ENCODE data around the gene POLR2L.

POLR2L gene

DNA sequence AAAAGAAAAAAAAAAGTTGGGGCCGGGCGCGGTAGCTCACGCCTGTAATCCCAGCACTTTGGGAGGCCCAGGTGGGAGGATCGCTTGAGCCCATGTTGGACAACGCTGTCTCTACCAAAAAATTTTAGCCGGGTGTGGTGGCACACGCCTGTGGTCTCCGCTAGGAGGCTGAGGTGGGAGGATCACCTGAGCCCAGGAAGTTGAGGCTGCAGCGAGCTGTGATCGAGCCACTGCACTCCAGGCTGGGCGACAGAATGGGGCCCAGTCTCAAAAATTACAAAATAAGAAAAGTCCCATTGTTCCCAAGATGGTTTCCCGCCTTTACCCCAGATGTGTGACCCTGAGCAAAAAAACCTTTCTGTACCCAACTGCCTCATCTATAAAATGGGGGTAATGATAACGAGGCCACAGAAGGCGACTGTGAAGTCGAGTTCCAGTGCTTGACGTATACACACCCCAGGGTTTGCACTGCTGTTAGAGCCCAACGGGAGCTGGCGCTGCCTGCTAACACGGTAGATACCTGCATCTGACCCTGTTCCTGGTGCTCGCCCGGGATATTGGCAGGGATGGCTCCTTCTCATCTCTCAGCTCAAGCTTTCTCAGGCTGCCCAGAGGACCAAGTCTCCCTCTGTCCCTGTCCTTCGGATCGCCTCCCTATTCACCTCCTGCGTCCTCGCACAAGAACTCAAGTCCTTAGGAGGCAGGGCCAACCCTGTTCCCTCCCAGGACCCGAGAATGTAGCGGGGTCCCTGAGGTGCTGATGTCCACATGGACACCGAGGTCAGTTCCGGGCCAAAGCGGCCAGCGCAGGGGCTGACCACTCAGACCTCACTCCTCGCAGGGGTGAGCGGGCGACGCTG, 33.7 kb downstream of the POLR2L start:
- peak; percentile 78 for DNase-seq

DNA sequence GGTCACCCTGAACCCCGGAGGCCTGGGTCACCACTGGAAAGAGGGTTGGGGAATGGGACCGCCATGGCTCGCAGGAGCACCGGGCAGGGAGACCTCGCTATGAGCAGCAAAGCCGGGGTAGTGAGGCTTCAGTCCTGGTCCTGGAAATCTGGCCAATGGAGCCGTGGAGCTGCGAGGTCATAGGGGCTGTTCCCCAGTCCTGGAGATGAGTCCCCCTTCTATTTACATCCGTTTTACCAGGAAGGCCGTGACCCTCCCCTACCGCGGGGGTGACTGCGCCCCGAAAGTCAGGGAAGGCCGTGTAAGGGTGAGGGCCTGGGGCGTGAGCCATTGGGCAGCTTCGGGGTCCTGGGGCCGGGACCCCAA, 37.7 kb downstream of the POLR2L start:
- DNase-seq, result no peak

DNA sequence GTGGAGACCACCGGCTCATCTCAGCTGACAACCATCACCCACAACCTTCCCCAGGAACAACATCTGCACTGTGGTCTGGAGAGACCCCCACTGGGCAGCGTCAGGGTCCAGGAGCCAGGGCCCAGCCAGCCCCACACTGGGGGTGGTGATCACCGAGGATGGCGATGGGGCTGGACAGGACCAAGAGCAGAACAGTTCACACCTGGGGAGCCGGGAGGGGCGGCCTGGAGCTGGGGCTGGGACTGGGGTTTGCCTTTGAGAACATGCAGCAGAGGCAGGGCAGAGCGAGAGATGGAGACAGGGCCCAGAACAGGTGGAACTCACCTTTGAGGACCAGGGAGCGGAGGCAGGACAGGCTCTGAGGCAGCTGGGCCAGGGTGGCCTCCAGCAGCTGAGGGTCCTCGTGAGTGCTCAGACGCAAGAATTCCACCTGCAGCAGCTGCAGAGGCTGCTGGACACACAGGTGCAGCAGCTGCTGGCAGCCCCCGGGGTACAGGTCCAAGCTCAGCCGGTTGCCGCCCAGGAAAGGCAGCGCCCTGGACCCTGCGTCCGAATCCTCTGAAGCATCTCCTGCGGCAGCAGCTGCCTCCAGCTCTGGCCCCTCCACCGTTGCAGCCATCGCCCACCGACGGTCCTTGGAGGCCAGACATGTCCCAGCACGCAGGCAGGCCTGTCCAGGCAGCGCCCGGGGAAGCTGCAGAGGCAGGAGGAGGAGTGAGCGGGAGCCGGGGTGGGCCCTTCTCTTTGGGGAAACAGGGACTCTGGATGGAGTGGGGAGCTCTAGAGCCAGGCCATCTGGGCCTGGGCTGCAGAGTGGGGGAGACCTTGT, 38.3 kb downstream of the POLR2L start:
- DNase-seq, result no peak

DNA sequence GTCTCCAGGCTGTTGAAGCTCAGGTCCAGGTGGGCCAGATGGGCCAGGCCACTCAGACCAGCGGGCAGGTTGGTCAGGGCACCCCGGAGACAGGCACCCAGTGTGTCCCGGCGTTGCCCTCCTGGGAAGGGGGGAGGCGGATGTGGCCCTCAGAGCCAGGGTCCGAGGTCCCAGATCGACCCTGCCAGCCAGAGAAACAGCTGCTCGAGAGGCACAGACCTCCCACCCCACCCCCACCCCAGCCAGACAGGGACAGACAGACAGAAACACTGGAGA, 38.9 kb downstream of the POLR2L start:
- DNase-seq, result no peak

DNA sequence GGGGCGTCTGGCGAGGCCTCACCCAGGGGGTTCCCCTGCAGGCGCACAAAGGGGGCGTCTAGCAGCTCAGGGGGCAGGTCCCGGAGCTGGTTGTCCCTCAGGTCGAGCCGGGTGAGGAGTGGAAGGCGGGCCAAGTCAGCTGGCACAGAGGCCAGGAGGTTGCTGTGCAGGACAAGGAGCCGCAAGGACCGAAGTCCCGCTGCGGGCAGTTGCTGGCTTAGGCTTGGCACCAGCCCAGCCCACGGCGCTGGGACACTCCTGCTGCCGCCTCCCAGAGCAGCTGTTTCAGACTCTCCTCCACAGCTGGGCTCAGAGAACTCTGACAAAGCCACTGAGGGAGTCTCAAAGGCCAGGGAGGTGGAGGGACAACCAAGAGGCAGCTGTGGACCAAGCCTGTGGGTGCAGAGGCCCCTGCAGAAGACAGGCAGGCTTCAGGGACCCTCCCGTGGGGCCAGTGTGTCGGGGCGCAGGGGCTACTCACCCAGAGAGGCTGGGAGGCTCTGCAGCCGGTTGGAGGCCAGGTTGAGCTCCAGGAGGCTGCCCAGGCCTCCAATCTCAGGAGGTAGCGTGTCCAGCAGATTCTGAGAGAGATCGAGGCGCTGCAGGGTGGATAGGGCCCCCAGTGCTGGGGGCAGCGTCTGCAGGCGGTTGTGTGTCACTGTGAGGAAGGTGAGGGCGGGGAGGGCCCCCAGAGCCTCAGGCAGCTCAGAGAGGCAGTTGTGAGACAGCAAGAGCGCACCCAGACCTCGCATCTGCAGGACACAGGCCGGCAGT, 39.4 kb downstream of the POLR2L start:
- DNase-seq, result no peak

DNA sequence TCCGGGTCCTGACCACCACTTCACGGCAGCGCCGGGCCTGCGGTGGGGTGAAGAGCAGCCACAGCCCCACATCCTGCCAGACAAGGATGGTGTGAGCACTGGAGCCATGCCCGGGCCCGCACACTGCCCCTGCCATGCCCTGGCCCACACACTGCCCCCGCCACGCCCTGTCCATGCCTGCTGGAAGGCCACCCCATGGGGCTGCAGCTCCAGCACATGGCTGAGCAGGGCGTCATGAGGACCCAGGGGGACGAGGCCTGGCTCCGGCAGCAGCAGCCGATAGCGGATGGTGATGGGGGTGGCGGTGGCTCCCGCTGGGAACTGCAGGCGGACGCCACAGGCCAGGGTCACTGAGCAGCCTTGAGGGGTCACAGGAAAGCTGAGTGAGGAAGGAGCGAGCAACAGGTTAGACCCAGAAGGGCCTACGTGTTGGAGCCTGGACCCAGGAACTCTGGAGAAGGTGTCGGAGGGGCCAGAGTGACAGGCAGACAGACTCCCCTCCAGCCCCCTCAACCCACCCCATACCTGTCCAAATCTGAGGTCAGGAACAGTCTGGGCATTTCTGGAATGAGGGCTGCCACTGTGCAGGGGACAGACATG, 40.2 kb downstream of the POLR2L start:
- no peak for DNase-seq

DNA sequence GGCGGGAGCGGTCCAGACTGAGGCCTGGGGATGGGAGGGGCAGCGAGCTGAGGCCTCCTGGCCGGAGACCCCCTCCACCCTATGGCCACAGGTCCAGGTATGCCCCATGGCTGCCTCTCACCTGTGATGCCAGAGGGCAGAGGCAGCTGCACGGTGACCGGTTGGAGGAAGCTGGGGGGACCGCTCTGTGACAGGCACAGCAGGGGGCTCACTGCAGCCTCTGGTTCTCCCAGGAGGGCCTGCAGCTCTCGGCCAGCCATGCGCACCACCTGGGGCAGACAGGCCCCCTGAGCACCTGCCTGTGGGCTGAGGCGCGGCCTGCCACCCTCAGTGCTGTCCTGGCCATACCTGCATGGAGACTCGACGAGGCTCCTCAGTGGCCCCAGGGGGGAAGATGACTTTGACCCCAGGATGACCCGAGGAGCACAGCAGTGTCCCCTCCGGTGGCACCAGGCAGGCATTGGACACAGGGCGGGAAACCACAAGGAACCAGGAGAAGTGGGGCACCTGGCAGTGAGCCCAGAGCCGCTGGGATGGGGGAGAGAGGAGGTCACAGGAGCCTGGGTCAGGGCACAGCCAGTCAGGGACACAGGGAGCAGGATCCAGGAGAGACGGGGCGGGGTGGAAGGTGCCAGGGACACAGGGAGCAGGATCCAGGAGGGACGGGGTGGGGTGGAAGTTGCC, 41.1 kb downstream of the POLR2L start:
- DNase-seq, result no peak

DNA sequence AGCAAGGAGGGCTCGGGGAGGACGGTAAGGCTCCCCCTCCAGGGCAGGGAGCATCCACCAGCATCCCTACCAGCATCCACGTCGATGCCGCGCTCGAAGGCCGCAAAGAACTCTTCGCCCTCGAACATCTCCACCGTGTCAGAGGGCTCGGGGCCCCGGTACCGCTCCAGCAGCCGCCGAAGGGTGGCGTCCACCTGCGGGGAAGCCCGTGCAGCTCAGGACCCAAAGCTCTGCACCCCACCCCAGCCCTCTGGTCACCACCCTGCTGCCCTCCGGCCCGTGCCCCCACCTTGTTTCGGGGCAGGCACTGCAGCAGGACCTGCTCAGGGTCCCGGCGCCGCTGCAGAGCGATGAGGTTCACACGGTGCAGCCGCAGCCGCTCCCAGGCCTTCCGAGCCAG, 41.9 kb downstream of the POLR2L start:
- DNase-seq, result no peak

DNA sequence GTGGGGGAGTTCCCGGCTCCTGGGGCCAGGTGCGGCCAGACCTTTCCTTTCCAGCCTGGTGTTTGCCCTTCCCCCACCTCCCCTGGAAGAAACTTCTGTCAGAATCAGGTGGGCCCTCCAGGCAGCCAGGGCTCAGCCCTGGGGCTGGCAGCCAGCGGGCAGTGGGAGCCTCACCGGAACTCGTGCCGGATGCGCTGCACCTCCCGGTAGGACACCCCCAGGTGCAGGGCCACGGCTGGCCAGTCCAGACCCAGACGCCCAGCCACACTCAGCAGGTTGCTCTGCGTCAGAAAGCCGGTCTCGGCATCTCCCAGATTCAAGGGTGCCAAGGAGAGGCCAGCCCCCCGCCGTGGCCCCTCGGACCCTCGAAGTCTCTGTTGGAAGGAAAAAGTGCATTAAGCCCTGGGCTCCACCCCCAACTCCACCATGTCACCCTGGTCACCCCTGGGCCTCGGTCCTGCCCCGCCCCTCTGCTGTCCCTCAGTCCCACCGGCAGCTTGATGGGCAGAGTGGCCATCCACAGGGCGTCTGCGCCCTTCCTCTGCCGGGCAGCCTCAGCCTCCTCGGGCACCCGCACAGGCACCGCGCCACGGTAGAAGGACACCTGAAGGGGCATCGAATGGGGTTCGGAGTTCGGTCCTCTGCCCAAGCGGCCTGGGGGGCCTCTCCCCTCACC, 42.5 kb downstream of the POLR2L start:
- no peak for DNase-seq

DNA sequence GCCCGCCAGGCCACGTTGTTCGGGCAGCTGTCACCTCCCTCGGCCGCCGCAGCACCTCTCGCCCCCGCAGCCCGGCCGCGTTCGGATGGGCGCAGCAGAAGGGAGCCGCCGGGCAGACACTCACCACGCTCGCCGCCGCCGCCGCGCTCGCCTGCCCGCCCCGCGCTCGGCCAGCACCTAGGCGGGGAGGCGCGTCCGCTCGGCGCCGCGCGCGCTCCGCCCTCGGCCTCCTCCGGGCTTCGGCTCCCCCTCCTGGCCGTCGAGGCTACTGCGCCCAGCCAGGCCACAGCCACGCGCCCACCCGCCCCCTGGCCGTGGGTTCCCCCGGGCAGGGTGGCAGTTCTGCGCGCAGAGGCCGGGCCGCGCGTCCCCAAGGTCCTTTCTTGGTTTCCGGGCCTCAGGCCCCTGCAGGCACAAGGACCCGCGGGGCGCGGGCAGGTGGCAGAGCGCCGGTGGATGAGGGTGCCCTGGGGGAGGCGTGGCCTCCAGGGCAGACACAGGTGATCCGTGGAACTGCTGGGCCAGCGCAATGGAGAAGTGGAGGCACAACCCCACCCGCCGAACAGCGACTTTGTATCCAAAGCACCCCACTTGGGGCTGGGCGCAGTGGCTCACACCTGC, 44.1 kb downstream of the POLR2L start, which contains the start of gene SLC25A22:
Gene SLC25A22 (minus strand): TSS at position 189 of the 621 bp plus-strand sequence. CDS start 3,275 bp downstream, outside the sequence.
- peak; percentile 84 for DNase-seq

DNA sequence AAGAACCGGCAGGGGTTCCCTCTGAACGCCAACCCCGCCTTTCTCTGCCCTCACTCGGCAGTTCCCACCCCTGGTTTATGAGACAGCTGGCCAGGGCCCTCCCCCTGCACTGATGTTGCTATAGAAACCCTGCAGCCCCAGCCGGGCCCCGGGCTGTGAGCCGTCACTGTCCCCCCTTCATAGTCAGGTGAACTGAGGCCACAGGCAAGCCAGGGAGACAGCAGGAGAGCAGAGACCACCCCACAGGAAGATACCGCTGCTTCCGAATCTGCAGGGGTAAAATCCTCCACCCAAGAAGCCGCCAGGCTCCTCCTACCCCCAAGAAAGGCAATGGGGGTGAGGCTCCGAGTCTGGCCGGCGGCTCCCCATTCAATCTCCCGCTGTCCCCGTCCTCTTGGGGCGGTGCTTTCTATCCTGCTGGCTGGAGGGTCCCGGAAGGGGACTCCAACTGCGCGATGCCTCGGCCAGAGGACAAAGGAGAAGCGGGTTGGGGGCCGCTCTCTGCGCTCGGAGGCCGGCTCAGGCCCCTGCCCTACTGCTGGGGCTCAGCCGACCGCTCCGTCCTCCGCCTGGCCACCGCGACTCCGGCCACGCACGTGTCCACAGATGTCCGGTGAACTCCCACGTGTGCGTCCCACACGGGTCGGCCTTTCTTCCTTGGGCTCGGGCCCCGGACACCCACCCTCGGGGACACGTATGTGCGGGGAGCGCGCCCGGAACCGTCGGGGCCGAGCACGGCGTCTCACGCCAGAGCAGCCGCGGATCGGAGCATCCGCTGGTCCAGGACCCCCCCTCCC, 44.8 kb downstream of the POLR2L start:
- peak; percentile 76 for DNase-seq

DNA sequence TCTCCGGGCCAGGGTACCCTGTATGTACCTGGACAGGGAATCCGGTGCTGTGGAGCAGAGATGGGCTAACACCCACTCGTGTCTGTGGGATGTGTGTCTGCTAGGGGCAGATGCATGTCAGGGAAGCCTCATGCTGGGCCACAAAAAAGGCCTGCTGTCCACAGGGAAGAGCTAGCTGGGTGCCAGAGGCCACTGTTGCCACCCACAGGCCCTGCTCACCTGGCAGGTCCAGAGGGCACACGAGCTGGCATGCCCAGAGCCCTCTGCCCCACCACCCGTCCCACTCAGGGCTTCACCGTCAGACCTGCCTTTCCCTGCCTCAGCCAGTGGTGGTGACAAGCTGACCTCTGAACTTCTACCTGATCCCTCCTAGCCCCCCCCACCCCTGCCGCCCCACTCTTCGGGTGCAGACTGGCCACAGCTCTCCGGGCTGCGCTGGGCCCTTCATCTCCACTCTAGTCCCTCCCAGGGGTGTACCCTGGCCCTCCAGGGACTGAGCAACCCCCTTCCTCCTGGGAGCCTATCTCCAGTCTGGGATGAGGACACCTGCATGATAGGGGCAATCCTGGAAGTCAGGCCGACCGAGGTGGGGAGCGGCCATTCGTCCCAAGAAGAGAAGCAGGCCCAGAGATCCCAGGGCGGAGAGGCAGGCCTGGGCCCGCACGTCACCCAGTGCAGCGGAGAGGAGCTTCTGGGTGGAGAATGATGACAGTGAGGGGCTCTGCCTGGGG, 45.6 kb downstream of the POLR2L start:
- DNase-seq, result no peak

DNA sequence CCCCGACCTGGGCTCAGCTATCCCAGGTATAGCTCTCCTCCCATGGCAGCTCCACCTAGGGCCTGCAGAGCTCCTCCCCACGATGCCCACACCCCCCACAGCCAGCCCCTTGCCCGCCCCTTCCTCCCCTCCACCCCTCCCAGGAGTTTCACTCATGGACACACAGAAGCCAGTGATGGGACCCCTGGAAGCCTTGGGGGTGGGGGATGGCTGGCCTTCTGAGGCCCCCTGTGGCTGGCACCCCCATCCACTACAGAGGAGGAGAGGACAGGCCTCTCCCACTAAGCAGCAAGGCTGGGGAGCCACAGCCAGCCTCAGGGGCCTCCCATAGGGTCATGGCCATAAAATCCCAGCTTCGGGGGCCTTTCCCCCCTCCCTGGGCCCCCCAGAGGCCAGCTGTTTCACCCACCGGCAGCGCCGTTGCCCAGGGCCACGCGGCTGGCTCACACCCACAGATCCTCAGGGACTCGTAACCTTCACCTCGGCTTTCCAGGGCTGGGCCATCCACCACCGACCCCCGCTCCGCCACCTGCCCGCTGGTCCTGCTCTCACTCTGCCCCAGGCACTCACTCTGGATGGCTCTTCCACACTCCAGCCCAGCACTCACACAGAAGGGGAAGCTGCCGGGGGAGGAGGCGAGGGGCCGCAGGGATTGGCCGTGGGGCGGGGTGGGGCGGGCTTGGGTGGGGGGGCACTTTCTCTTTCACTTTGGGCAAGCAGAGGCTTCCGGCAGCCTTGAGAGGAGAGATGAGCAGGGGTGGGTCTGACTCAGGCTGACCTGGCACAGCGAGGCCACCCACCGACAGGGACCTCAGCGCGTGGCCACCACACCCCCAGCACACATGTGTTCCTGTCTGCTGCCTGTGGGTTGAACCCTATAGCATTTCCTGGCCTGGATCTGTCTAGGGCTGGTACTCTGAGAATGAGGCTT, 46.4 kb downstream of the POLR2L start:
- peak; percentile 88 for DNase-seq

DNA sequence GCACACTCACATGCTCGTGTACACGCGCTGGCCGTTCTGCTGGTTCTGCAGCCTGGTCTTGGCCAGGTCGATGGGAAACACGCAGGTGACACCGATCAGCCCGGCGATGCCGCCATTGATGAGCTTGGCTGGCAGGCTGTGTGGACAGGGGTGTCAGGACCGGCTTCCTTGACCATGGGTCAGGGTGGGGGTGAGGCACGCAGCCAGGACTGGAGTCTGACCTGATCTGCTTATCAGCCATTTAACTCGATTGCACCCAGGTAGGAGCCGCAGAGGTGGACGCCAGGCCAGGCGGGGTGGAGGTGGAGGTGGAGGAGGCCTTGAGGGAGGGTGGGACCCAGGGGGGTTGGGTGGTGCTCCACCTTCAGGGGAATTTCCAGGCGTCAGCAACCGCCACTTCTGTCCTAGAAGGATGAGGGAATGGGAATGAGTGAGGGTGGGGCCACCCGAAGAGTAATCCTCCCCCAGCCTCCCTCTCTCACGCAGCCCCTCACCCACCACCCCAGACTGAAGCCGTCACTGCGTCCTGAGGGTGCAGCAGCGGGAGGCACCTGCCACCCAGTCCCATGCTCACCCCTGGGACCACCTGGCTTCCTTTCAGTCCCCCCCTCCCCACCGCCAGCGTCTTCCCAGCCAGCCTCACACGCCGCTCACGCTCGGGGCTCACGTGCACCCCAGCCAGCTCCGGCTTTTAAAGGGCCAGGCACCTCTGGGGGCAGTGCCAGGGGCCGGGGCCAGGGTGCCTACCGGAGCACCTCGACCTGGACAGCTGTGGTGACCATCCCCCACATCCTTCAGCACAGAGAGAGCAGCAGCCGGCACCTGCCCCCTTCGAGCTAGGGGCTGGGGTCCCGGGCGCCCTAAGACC, 47.3 kb downstream of the POLR2L start:
- no peak for DNase-seq

DNA sequence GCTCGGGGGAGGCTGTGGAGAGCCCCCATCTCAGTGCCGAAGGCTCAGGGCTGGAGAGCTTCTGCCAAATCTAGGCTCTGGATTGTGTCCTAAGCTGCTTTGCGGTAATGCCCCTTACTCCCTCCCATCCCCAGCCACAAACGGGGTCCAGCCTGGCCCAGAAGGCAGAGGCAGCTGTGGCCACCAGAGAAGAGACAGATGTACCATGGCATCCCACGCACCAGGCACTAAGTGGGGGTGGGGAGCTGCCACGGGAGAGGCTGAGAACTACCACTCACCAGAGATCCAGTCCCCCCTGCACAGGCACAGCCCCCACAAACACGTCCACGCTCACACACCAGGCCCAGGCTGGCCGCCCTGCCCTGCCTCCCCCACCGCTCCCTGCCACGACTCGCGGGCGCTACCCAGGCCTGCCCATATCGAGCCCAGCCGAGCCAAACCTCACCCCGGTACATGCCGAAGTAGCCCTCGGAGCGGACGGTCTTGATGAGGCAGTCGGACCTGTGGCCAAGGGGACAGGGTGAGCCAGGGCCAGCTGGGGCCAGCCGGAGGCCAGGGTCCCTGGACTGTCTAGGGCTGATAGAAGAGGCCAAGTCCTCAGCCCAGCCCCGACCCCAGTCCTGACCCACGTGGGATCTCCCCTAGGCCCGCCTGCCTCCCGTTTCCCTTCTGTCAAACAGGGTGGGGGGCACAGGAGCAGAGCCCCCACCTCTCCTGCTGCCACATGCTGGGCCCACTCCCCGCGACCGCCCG, 48.1 kb downstream of the POLR2L start:
- DNase-seq, result no peak

DNA sequence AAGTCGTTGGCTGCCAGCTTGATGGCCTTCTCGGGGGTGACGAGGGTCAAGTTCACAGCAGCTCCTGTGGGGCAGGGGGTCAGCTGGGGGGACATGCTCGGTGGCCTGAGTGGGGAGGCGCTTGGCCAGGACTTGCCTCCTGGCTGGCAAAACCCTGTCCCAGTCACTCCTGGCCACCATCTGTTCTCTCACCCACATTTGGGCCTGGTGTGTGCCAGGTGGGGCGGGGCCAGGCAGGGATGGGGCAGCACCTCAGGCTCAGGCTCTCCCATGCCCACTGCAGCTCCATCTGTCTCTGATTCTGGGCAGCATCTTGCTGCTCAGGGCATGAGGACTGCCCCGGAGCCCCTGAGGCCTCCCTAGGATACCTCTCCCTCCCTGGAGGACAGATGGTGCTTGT, 48.8 kb downstream of the POLR2L start:
- no peak for DNase-seq

DNA sequence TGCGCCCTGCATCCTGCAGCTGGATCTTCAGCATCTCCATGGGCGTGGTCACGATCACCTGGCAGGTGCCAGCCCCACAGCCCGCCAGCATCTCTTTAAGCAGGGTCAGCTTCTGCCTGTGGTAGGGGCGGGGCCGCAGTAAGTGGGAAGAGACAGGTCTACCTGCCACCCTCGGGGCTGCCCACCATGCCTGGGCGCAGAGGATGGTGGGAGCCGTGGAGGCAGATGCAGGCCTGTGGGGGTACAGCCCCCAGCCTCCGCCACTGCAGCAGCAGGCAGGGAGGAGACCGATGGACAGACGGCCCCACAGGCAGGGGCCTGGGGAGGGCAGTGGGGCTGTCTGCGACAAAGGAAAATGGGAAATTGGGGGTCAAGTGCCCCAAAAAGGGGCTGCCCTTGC, 49.5 kb downstream of the POLR2L start:
- no peak for DNase-seq

Data from activated CD4-positive, alpha-beta T cell treated with anti-CD3 and anti-CD28 coated beads, Interleukin-2, amount 50 U/mL, for 16 hours (primary cell).